Stimulated activated CD4-positive, alpha-beta T cell treated with anti-CD3 and anti-CD28 coated beads, Interleukin-15, amount 100 ng/mL, for 48 hours (primary cell): ENCODE measurements around the gene RARG.
"Not testable (repeated sequence)": the region's sequence is repeated elsewhere in the genome, so short reads cannot be mapped to it uniquely, and the experiment has no call there.

Source experiments
- DNase-seq, 2 donors: peaks; one replicate each; pipeline ENCODE4 v3.0.0-alpha.2; 2020; ENCODE audit warnings: low read depth in 2 of 2

Gene RARG

DNA sequence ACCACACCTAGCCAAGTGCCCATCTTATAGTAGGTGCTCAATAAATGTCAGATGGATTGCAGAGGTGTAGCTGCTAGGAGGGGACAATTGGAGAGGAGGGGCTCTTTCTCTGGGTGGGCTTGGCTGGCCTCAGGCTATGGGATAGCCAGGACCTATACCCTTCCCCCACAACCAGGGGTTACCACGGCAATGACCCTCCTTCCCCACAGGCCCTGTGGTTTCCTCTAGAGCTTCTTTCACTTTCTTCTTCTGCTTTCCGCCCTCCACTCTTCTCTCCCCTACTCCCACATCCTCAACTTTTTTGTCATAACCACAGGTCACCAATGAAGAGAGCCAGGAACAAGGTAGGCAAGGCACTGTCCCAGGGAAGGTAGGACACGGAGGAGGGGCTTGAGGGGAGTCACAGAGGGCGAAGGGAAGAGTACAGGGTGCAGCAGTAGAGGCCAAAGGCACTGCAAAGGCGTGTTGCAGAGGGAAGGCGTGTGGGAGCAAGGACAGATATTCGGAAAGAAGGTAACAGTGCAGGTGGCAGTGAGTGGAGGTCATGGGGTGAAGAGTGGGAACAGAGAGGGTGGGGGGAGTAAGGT is 23.0 kb downstream of the RARG start:
- DNase-seq: no peak

DNA sequence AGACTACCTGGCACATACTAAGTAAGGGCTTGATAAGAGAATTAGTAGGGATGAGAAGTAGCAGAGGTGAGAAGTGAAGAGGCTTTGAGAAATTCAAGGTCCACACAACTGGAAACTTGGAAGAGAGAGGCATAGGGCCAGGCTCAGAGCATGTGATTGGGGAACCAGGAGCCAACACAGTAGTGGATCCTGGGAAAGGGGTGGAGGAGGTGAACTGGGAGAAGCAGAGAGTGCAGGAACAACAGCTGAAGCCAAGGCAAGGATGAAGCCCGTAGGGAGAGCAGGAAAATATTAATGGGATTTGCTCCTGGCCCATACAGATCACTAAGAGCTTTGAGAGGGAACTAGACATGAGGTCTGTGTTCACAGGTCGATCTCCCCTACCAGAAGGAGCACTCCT is 23.6 kb downstream of the RARG start:
- DNase-seq: no peak

DNA sequence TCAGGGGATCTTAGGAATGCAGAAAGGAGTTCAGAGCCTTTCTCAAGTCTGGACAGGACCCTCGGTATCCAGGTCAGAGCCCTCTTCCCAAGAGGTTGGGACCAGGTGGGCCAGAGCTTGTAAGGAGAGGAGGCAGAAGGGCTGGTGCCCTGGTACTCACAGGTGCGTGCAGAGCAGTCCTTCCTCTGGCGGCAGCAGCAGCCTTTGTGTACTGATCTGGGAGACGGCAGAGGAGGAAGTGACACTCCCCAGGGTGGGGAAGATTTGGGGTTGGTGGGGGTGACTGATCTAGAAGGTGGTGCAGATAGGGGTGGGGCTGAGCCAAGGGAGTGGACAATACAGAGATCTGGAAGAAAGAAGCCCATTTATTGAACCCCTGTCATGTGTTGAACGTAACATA is 25.0 kb downstream of the RARG start, which contains the start of gene ITGB7:
Gene ITGB7, minus strand, starts transcription at position 210 of the 400 bp plus-strand sequence. CDS start 6,808 bp downstream, outside the sequence.
- peak; percentile 43 to 48 for DNase-seq

DNA sequence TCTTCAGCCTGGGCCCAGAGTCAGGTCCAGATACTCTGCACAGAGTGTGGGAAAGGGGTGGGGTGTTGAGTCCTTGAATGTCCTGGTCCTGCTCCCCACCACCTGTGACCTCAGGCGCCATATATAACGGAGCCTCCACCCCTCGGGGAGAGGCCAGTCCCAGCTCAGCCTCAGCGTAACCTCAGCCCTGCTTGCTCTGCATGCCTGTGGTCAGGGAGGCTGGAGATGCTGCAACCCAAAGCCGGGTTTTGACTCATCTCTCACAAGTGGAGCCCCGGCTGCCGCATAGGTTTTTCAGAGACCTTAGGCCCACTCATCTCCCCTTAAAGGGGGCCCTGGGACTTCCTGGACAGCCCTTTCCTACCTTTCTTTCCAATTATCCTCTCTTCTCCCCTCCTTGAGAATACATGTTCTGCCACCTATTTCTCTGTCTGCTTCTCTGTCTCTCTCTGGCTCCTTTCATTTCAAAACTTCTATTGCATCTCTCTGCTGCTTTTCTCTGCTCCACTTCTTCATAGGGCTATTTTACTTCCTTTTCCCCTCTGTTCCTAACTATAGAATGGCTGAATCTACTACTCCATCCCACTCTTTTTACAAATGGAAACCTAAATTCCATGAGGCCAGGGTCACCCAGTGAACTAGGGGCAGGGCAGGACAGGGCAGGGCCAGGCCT is 26.1 kb downstream of the RARG start:
- peak; percentile 70 to 76 for DNase-seq

DNA sequence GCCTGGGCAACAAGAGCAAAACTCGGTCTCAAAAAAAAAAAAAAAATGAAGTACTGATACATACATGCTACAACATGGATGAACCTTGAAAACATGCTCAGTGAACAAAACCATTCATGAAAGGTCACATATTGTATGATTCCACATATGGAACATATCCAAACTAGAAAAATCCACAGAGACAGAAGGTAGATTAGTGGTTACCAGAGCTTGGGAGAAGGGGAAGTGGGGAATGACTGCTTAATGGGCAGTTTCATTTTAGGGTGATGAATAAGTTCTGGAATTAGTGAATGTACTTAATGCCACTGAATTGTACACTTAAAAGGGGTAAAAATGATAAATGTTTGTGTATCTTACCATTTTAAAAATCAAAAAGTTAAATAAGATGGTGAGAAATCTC is 27.7 kb downstream of the RARG start:
- DNase-seq: no peak

DNA sequence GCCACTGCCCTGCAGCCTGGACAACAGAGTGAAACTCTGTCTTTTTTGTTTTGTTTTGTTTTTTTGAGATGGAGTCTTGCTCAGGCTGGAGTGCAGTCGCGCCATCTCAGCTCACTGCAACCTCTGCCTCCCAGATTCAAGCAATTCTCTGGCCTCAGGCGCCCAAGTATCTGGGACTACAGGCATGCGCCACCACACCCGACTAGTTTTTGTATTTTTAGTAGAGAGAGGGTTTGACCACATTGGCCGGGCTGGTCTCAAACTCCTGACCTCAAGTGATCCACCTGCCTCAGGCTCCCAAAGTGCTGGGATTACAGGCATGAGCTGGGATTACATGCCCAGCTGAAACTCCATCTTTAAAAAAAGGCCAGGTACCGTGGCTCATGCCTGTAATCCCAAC is 29.7 kb downstream of the RARG start:
- not testable (repeated sequence) for DNase-seq

DNA sequence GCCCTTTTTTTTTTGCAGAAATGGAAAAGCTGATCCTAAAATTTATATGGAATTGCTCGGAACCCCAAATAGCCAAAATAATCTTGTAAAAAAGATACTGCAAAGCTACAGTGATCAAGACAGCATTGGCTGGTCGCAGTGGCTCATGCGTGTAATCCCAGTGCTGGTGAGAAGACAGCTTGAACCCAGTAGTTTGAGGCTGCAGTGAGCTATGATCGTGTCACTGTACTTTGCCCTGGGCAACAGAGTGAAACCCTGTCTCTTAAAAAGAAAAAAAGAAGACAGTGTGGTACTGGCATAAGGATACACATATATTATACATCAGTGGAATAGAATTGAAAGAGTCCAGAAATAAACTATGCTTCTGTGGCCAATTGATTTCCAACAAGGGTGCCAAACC is 30.4 kb downstream of the RARG start:
- no peak for DNase-seq

DNA sequence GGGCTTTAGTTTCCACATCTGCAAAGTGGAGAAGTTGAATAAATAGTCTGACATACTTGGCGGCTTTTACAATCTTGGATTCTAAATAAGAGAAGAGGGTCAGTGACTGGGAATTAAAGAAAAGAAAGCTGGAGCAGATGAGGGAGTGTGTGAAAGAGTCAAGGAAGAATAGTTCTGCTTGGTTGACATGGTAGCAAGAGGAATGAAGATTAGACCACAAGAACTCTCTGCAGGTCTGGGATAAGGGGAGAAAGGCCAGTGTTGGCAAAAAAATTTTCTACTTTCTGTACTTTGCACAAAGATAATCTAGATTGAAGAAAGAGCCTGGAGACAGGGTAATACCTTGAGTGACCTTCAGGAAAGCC is 30.9 kb downstream of the RARG start:
- DNase-seq: no peak

DNA sequence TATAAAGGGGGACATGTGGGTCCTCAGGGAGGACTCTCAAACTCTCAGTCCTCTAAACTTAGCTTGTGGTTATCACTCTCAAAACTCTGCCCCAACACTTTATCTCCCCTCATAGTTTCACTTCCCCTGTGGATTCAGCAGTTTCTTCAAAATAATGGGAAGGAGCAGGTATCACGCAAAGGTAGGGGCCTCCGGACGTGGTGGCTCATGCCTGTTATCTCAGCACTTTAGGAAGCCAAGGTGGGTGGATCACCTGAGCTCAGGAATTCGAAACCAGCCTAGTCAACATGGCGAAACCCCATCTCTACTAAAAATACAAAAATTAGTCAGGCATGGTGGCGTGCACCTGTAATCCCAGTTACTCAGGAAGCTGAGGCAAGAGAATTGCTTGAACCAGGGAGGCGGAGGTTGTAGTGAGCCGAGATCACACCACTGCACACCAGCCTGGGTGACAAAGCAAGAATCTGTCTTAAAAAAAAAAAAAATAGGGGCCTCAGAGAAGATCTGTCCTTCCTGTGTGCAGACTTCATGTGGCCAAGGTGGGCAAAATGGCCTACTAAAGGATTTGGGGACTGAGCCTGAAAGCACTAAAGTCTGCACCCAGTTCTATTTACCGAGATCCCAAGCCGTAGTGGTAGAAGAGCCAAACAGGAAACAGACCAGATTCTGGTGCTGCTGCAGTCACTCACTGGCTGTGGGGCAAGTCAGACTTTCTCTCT is 31.4 kb downstream of the RARG start:
- DNase-seq: no peak

DNA sequence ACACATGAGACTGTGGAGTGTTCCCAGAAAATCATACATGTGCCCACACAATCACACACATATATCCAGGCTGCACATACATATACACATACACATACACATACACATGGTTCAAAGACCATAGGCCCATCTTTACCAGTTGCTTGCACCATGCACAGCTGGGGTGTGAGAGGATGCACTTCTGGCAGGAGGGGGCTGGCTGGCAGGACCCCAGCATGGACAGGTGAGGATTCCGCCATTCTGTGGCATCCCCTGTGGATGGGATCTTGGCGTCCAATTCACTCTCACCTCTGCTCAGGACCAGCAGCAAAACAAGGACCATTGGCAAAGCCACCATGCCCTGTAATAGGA is 31.9 kb downstream of the RARG start:
- DNase-seq: no peak

DNA sequence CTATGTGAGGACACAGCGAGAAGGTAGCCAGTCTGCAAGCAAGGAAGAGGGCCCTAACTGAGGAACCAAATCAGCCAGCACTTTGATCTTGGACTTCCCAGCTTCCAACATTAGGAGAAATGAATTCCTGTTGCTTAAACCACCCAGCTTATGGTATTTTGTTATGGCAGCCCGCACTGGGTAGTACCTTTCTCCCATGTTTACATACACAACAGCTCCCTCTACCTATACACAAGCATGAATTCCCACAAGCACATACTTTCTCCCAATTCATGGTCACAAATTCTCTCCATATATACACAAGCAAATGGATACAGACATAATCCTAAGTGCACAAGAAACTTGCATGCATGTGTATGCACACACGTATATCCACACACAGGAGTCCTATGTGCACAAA is 32.3 kb downstream of the RARG start:
- no peak for DNase-seq

DNA sequence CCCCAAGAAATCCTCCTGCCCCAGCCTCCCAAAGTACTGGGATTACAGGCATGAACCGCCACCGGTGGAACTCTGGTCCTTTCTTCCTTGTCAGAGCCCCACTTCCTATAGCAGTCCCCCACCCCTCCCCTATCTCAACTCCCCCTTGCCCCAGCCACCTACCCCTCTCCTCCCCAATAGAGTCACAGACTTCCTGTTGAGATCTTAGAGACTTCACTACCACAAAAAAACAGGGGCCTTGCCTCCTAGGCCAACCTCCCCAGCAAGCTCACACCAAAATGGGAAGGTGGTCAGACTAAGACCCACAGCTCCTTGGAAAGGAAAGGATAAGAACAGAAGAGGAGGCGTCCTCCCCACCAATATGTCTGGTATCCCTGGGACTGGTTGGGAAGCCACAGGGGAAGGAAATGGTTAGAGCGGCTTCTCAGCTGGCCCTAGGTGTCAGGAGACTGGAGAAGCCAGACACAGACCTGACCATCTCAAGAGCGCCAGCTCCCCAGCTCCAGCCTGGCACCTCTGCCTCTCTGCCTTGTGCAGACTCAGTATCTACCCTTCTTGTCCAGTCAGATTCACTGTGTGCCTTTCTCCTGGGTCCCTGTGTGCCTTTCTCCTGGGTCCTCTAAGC is 33.4 kb downstream of the RARG start:
- no peak for DNase-seq

DNA sequence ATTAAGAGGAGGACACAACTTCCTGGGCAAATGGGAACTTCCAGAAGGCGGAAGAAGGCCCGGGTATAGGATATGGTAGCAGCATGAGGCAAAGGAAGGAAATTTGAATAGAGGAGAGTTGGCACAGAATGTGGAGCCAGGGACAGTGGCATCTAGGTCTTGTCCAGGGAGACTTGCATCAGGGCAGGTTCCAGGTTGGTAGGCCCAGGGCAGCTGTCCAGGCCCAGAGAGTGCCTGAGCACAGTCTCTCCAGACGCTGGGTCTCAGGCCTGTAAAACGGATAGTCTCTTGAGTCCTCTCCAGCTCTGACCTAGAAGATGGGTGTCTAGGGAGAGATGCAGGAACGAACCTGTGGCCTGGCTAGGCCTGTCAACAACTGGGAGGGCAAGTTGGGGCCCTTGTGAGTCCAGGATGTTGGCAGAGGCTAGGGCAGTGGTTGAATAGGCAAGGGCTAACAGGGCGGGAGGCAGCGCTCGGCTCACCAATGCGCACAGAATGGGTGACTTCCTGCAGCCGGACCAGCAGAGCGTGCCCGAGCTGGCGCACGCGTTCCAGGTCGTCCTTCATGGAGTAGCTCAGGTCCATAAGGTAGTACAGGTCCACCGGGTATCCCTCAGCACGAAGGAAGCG is 34.9 kb downstream of the RARG start:
- DNase-seq: no peak

DNA sequence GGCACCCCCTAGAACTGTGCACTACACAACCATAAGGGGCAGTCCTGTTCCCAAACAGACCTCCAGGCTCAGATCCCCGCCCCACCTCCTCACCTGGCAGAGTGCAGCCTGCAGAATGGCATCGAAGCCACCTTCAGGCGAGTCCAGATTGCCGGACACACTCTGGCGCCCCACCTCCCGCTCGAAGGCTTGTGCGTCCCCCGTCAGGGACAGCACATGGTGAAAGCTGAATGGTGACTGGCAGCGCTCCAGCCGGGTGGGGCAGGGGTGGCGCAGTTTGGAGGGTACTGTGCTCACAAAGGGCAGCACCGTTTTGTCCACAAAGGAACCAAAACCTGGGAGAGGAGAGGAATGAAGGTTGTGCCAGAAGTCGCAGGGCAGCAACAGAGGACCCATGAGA is 35.5 kb downstream of the RARG start:
- DNase-seq: no peak

DNA sequence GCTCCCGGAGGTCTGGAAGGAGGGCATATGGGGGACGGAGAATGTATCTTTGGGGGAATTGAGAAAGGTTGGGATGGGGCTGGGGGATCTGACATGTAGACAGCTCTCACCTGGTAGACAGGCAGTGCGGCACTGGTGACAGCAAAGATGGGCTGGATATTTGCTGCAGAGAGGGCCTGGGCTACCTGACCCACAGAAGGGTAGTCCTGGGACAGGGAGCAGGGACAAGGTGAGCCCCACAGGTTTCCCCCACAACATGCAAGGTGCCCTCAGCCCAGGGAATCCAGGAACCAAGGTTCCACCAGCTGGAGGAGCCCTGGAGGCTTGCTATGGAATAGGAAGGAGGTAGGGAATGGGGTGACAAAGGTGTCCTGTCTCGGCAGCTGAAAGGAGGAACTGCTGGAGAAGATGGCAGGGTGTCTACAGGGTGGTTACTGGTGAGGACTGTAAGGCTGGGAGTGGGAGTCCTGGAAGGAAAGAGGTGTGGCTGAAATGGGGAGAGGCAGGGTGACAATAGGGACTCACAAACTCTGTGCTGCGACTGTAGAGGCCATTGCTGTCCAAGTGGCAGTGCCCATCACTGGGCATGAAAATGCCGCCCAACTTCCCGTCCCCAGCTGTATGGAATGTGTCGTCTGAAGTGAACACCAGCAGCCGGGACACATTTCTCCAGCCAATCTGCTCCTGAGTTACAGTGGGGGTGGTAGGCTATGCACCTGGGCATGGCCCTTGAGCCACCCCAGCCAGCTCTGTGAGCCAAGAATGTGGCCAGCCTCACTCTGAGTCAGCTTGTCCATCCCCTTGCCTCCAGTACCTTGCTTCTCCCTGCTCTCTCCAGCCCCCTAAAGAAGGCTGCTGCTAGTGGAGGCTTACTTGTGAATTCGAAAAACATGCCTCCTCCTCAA is 36.2 kb downstream of the RARG start:
- DNase-seq: no peak

DNA sequence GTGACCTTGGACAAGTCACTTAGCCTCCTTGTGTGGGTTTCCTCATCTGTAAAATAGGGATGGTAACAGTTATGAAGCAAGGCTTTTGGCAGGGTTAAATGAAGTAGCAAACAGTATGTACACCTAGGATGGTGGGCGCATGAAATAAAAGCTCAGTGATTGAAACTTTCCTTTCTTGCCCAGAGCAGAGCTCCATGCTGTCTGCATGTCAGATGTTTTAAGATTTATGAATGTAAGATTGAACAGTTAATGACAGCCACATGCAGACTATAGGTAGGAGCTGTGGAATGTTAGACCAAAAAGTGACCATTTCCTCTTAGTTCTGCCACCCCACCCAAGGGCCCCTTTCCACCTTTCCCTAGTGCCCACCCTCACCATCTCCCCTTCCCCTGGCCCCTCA is 37.0 kb downstream of the RARG start:
- DNase-seq: no peak

DNA sequence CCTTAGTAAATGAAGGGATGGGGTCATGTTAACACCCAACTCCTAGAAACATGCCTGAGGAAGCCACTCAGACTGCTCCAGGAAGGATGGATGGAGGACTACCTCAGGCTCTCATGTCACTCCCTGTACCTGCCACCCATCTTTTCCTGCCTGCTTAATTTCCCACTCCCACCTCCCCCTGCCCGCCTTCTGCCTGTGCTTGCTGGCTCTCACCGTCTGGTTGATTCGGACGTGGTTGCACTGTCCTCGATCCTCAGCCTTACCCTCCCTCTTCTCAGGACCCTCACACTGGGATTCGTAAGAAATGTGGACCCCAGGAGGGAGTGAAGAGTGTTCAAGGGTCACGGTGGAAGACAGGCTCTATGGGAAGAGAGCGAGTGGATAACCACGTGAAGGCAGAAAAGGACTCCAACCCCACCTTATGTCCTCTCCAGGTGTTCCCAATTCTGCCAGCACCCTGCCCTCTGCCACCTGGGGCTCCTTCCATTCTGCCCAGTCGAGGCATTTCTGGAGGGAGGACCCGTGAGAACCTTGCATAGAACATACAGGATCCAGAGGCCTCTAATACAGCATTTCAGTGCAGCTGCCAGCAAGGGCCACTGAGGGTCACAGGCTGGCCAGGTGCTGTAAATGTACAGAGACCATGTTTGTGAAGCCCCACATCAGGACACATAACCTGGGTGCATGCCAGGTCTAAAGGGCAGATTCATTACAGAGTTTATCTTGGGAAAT is 37.9 kb downstream of the RARG start:
- no peak for DNase-seq

DNA sequence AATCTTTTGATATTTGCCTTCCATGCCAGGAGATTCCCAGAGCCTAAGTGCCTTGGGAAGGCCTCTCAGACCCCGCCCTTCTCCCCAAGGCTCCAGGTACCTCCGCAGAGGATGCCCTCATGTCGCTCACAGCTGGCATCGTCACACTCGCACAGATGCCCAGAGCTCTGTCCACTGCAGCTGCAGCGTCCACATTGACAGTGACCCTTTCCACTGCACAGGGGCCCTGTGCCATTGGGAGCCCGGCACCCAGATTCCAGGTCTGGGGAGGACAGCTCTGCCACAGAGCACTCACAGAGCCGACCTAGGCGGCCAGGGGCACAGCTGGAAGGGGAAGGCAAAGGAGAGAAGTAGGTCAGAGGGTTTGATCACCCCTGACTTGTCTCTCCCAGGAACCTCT is 39.0 kb downstream of the RARG start:
- no peak for DNase-seq

DNA sequence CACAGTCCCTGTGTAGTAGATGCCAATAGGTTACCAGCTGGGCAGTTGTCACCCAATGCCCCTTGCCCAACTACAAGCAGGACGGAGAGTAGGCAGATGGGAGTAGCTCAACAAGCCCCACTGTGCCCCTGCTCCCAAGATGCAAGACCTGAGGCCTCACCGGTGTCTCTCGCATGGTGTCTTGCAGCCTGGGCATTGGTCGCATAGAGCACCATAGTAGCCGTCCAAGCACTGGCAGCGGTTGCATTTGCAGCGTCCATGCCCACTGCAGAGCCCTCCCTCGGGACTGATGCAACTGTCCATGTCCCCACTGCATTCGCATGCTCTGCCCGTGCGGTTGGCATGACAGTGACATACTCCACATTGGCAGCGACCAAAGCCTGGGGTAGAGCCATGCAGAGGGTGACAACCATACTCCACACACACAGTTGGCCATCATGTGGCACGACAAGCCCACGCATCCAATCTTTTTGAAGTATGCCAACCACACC is 39.4 kb downstream of the RARG start:
- DNase-seq: no peak

DNA sequence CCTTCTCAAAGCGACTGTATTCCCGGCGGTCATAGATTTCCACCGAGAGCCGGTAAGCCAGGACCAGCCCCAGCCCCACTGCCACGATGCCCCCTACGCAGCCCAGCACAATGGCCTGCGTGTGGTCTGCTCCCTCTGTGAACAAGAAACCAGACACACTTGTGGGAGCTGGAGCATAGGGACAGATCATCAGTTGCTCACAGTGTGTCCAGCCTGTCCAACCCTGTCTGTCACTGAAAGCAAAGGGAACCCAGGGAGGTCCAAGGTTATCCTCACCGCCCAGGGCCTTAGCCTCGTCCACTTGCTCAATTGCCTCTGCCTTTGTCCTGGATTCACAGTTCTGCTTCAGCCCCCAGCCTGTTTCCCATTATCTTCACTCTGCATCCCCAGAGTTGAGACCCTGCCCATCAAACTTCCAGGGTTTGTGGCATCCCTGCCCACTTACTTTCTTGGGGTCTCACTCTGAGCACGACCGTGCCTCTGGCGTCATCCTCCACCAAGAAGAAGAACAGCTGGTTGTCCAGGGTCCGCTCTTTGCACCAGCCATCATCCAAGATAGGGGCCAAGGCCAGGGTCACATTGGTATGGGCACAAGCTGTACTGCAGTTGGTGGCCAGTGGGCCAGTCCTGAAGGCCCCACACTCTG is 40.0 kb downstream of the RARG start:
- no peak for DNase-seq
